Measurements from ENCODE around the gene B3GNT8. TPM values are rescaled to one million over a fixed set of nuclear protein-coding genes. Genes with fewer than 3 reads are reported as not detected.
A peak's percentile ranks its signal among the peaks of the same experiment; 100 is the strongest.

The B3GNT8 gene
- total RNA-seq, 1 donor from 2014 or later = 10.7 TPM

GRCh38 chr19:41431426-41432386 is 4.5 kb upstream of the B3GNT8 start:
- Mint-ChIP-seq H3K4me3 (ENCODE audit: unreplicated experiment) (peak overlapping the region; percentile 81), H3K36me3 (ENCODE audit: low read depth, unreplicated experiment) (peaks cover 17% of the 10 kb centered on the region), H3K27me3 (ENCODE audit: unreplicated experiment) (peaks cover 11% of the 10 kb centered on the region), H3K4me1 (ENCODE audit: unreplicated experiment) (peaks cover 26% of the 10 kb centered on the region), H3K9me3 (ENCODE audit: unreplicated experiment) (no peaks in the 10 kb centered on the region), H3K27ac (ENCODE audit: unreplicated experiment) (peak overlapping the region; percentile 54)
- no peak for DNase-seq (ENCODE audit: low spot score)
- TF ChIP-seq, protein P1, sequence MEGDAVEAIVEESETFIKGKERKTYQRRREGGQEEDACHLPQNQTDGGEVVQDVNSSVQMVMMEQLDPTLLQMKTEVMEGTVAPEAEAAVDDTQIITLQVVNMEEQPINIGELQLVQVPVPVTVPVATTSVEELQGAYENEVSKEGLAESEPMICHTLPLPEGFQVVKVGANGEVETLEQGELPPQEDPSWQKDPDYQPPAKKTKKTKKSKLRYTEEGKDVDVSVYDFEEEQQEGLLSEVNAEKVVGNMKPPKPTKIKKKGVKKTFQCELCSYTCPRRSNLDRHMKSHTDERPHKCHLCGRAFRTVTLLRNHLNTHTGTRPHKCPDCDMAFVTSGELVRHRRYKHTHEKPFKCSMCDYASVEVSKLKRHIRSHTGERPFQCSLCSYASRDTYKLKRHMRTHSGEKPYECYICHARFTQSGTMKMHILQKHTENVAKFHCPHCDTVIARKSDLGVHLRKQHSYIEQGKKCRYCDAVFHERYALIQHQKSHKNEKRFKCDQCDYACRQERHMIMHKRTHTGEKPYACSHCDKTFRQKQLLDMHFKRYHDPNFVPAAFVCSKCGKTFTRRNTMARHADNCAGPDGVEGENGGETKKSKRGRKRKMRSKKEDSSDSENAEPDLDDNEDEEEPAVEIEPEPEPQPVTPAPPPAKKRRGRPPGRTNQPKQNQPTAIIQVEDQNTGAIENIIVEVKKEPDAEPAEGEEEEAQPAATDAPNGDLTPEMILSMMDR (IDR thresholded peaks at IDR 0.05; ENCODE audit: unreplicated experiment) = no peak

DNA sequence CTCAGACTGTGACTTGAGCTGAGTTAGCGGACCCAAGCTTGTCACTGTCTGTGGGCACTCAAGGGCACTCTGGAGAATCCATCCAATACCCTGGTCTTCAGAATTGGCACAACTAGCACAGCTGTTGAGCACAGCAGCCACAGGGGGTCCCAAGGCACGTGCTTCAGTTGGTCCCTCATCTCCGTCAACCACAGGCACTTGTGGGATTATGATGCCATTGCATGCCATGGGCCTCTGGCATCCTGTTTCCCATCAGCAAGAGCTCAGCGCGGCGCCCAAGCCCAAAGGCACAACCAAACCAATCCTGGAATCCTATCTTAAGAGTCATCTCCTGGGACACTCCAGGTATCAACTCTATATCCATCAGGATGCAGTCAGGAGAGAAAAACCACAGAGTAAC is 3.7 kb upstream of the B3GNT8 start:
- Mint-ChIP-seq H3K27ac (ENCODE audit: unreplicated experiment) (no peak overlapping the region), H3K27me3 (ENCODE audit: unreplicated experiment) (peaks cover 9% of the 10 kb centered on the region), H3K4me1 (ENCODE audit: unreplicated experiment) (peaks cover 26% of the 10 kb centered on the region), H3K4me3 (ENCODE audit: unreplicated experiment) (no peak overlapping the region), H3K9me3 (ENCODE audit: unreplicated experiment) (no peaks in the 10 kb centered on the region), H3K36me3 (ENCODE audit: low read depth, unreplicated experiment) (peaks cover 17% of the 10 kb centered on the region)
- TF ChIP-seq, protein P1 (IDR thresholded peaks at IDR 0.05; ENCODE audit: unreplicated experiment) = no peak
- DNase-seq (ENCODE audit: low spot score) = no peak

- Mint-ChIP-seq H3K9me3 (ENCODE audit: unreplicated experiment) (no peaks in the 10 kb centered on the region), H3K27me3 (ENCODE audit: unreplicated experiment) (peaks cover 8% of the 10 kb centered on the region), H3K27ac (ENCODE audit: unreplicated experiment) (peak overlapping the region; percentile 19), H3K4me1 (ENCODE audit: unreplicated experiment) (peaks cover 21% of the 10 kb centered on the region), H3K4me3 (ENCODE audit: unreplicated experiment) (no peak overlapping the region), H3K36me3 (ENCODE audit: low read depth, unreplicated experiment) (peaks cover 12% of the 10 kb centered on the region)
- no peak for DNase-seq (ENCODE audit: low spot score)
- TF ChIP-seq, protein P1 (IDR thresholded peaks at IDR 0.05; ENCODE audit: unreplicated experiment) = no peak
Observed at GRCh38 chr19:41428481-41428859, 1.3 kb upstream of the B3GNT8 start.

- TF ChIP-seq, protein P1 (IDR thresholded peaks at IDR 0.05; ENCODE audit: unreplicated experiment) = no peak
- Mint-ChIP-seq H3K36me3 (ENCODE audit: low read depth, unreplicated experiment) (peaks cover 13% of the 10 kb centered on the region), H3K4me3 (ENCODE audit: unreplicated experiment) (peak overlapping the region; percentile 89), H3K27me3 (ENCODE audit: unreplicated experiment) (peaks cover 8% of the 10 kb centered on the region), H3K4me1 (ENCODE audit: unreplicated experiment) (peaks cover 21% of the 10 kb centered on the region), H3K9me3 (ENCODE audit: unreplicated experiment) (no peaks in the 10 kb centered on the region), H3K27ac (ENCODE audit: unreplicated experiment) (no peak overlapping the region)
- peak; percentile 33 for DNase-seq (ENCODE audit: low spot score)
Observed at GRCh38 chr19:41427647-41428480, 690 bp upstream of the B3GNT8 start.

Data from endothelial cell (in vitro differentiated cells).